Transverse colon (tissue), 4 donors: ENCODE data around the gene DROSHA.

Source experiments
- POLR2A ChIP-seq: fragments of 450-650 bp; IDR thresholded peaks from one replicate; pipeline ENCODE4 v1.6.1; 2016; ENCODE audit warnings: antibody characterized with exemption, mild to moderate bottlenecking, moderate library complexity
- POLR2AphosphoS5 ChIP-seq, 3 donors: sonication (generic); formaldehyde crosslinking; IDR thresholded peaks; one replicate each; pipeline ENCODE4 v1.6.1; 2016; ENCODE audit warnings: antibody characterized with exemption in 3 of 3
- TF ChIP-seq, protein P1 (sequence below), 5 experiments: fragments of 200-600 bp in 3 of 5; fragments of 450-650 bp in 2 of 5; sonication (generic) in 3 of 5; IDR thresholded peaks; 1 replicate in 2 of 5; 2 replicates in 3 of 5; pipeline ENCODE4 v1.5.1; 2016 to 2017; ENCODE audit warnings: antibody characterized with exemption in 5 of 5, inconsistent platforms in 3 of 5, mild to moderate bottlenecking in 2 of 5, moderate library complexity in 1 of 5

DNA sequence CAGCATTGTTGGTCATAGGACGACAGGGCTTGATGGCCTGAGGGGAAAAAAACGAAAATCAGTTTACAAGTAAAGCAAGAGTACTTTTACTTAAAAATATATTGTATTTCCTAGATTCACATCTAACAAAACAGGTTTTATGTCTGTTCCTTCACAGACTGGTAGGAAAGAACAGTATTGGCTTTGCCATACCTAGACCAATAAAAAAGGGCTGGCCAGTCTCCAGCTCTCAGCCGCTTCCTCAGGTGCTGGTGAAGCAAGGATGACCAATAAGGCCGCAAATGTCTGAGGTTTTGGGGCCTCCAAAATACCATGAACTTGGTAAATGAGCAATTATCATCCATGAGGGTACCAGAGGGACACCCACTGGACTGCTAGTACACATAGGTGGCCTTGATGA, 36.6 kb downstream of the DROSHA start:
- TF ChIP-seq, protein P1, sequence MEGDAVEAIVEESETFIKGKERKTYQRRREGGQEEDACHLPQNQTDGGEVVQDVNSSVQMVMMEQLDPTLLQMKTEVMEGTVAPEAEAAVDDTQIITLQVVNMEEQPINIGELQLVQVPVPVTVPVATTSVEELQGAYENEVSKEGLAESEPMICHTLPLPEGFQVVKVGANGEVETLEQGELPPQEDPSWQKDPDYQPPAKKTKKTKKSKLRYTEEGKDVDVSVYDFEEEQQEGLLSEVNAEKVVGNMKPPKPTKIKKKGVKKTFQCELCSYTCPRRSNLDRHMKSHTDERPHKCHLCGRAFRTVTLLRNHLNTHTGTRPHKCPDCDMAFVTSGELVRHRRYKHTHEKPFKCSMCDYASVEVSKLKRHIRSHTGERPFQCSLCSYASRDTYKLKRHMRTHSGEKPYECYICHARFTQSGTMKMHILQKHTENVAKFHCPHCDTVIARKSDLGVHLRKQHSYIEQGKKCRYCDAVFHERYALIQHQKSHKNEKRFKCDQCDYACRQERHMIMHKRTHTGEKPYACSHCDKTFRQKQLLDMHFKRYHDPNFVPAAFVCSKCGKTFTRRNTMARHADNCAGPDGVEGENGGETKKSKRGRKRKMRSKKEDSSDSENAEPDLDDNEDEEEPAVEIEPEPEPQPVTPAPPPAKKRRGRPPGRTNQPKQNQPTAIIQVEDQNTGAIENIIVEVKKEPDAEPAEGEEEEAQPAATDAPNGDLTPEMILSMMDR (IDR thresholded peaks at IDR 0.05), result no peak
- TF ChIP-seq POLR2A (no peak), POLR2AphosphoS5 (IDR thresholded peaks at IDR 0.05) (no peak)
